Activated gamma-delta T cell treated with Interleukin-2 at 50 U/mL for 16 hours (primary cell): ENCODE data around the gene CSPG5.
A peak's percentile ranks its signal among the peaks of the same experiment; 100 is the strongest.

Experiments used
- DNase-seq: peaks from one replicate; pipeline ENCODE4 v3.0.0-alpha.2; 2020

Gene CSPG5

GRCh38 chr3:47578691-47579632 is at the start of gene CSPG5:
Gene CSPG5 (minus strand): TSS chr3:47578865. CDS start chr3:47578693, 172 bp downstream.
- peak; percentile 18 for DNase-seq

DNA sequence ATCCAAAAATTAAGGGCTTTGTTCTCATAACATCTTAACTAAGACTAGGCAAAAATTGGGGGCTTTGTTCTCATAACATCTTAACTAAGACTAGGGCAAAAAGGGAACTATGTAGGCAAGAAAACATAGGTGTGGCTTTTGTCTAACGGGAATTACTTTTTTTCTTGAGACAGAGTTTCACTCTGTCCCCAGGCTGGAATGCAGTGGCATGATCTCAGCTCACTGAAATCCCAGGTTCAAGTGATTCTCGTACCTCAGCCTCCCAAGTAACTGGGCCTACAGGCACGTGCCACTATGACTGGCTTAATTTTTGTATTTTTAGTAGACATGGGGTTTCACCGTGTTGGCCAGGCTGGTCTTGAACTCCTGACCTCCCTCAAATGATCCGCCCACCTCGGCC is 49.8 kb upstream of the CSPG5 start:
- DNase-seq: no peak

DNA sequence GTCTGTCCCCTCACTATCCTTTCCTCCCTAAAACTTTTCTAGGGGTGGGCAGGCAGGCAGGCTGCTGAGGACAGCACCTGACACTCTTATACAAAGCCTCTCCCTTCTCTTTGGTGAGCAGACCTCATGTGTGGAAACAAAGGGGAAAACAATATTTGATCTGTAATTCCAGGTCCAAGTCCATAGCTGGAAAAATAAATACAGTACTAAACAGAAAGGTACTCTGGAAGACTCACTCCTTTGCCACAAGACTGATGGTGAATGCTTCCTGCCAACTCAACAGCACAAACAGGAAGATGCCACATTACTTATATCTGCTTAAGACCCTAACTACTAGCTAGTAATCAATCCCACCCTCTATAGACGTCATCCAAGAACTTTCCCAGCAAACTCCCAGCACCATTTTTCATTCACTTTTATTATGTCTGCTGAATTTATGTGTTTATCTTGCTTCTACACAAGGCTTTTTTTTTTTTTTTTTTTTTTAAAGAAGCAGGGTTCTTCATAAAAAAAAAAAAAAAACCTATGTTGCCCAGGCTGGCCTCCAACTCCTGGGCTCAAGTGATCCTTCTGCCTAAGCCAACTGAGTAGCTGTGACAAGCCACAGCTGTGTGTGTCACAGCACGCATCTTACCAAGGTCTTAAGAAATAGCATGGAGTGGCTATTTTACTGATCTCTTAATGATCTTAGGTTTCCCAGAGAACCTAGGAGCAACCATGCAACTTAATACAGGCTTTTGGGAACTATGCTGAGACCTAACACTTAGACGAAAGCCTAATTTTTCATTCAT is 44.2 kb upstream of the CSPG5 start:
- no peak for DNase-seq

DNA sequence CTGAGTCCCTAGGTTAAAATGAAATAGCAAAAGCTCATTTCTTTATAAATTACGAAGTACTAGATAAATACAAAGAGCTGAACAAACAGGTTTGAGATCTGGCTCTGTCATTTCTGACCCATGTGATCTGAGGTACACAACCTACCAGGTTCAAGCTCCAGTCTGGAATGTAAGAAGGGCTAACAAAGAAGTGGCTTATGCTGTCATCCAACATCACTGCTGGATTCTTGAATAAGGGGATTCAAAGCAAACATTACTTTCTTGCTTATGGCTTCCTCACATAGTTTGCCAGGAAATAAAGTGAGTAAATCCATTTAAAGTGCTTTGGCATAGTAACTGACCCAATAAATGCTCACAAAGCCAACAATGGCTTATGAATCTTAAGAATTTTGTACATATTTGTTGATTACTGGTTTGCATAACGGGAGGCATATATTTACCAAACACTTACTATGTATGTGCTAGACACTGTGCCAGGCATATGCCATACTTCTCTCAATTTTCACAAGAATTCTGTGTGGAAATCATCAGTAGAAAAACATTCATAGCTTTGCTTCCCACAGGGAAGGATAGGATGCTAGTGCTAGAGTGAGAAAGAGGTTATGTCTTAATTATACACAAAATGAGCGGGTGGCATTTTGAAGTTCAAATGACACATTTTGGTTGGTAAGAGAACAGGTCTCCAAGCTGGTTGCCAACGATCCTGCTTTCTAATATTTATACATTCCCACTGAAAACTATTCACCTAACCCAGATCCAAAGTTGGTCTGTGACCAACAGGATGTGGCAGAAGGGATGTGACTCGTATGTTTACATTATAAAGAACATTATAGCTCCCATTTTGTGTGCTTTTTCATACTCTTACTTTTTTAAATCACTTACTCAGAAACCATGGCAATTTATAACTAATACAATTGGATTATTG is 38.7 kb upstream of the CSPG5 start:
- no peak for DNase-seq

DNA sequence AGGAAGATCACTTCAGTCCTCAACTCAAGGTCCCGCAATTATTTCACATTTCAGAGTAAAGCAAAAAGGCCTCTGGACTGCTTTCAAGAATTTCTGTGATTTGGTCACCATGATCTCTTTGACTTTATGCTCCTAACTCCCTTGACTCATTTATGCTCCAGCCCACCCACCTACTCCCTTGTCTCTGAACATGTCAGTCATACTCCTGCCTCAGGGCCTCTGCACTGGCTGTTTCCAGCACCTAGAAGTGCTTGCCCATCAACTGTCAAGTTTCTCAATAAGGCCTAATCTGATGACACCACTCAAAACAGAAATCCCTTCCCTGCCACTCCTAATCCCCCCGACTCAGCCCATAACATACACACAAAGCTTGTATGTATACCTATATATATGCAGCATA is 36.1 kb upstream of the CSPG5 start:
- DNase-seq: no peak

- DNase-seq: no peak
Measured at GRCh38 chr3:47613722-47614121, 35.1 kb upstream of the CSPG5 start.

- DNase-seq: no peak
Measured at GRCh38 chr3:47612879-47613278, 34.2 kb upstream of the CSPG5 start.

- DNase-seq: no peak
Measured at GRCh38 chr3:47612178-47612577, 33.5 kb upstream of the CSPG5 start.

DNA sequence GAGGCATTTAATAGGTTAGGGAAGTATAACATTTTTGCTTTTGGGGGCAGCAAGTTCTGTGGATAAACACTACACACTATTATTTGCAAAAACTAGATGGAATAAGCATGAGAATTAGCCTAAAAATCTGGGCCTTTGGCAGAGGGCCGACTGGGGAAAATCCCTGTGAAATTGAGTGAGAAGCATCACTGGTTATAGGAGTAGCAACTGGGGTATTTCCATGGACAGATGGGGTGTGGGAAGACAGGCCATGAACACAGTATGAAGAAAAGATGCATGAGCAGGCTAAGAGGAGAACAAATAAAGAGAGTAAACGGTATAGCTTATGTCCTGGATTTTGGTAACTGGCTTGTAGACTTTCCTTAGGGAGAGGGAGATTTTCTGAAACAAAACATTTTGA is 32.9 kb upstream of the CSPG5 start:
- no peak for DNase-seq

- DNase-seq: no peak
Measured at GRCh38 chr3:47610583-47610982, 31.9 kb upstream of the CSPG5 start.

DNA sequence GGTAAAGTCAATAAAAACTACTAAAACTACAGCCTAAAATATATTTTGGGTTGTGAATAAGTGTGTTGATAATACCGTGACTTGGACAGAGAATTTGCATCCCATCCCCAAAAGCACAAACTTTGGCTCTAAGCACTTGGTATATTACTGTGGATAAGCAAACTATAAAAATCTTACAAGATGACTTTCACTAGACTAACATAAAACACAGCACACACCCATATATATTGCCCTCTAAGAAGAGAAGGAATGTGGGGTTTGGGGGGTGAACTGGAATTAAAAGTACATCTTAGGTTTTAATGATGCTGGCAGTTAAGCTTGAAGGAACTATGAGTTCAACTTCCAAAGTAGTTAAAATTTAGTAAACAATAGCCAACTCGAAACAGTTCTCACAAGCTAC is 28.7 kb upstream of the CSPG5 start:
- DNase-seq: no peak

DNA sequence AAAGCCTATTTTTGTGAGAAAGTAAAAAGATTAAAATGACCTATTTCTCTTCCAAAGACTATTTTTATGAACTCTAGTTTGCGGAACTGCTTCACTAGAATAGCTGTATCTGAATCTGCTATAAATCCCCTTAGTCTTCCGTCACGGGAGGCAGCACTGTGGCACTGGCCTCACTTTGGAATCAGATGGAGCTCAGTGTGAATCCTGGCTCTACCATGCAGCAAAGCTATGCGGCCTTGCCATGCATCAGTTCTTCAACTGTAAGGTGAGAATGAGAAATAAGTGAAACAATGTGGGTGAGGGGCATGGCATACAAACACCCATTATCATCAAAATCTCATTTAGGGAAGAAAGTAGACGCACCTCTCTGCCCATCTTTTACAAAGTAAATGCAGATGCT is 27.5 kb upstream of the CSPG5 start:
- no peak for DNase-seq

GRCh38 chr3:47605652-47606051 is 27.0 kb upstream of the CSPG5 start:
- DNase-seq: no peak

DNA sequence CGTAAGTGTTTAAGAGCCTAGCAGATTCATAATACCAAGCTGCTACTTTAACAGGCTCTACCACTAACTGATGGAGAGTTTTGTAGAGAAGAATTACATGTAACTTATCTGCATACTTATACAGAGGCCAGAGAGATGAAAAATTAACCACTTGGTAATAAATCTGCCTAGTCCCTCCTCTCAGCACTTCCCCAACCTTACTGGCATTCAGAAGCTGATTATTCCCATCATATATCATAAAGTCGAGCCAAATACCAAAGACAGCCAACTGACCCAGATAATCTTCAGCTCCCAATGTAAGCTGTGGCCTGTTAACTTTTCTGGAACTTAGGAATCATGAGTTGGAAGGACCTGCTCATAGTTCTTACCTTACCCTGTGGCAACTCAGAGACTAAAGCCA is 25.5 kb upstream of the CSPG5 start:
- no peak for DNase-seq

- no peak for DNase-seq
Measured at GRCh38 chr3:47603332-47603731, 24.7 kb upstream of the CSPG5 start.

GRCh38 chr3:47601281-47601680 is 22.6 kb upstream of the CSPG5 start:
- DNase-seq: no peak

GRCh38 chr3:47594792-47595191 is 16.1 kb upstream of the CSPG5 start:
- no peak for DNase-seq

- DNase-seq: no peak
Measured at GRCh38 chr3:47592066-47592795, 13.6 kb upstream of the CSPG5 start.

- no peak for DNase-seq
Measured at GRCh38 chr3:47590216-47590615, 11.6 kb upstream of the CSPG5 start.

- no peak for DNase-seq
Measured at GRCh38 chr3:47588587-47588986, 9.9 kb upstream of the CSPG5 start.

DNA sequence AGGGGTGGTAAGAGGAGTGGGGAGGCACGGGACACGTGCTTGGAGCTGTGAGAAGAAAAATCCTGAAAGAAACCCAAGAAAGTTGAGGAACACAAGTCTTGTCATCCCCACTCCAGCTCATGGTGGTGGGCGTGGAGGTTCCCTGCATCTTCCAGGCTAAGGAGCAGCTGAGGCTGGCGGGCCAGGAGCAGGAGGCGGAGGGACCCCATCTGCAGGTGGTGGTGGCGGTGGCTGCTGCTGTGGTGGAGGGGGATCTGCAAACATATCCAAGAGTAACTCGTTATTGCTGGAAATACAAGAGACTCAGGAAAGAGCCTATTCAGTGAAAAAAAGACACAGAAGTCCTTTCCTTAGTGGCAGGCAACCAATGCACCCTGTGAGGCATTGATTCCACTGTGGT is 9.4 kb upstream of the CSPG5 start:
- no peak for DNase-seq

DNA sequence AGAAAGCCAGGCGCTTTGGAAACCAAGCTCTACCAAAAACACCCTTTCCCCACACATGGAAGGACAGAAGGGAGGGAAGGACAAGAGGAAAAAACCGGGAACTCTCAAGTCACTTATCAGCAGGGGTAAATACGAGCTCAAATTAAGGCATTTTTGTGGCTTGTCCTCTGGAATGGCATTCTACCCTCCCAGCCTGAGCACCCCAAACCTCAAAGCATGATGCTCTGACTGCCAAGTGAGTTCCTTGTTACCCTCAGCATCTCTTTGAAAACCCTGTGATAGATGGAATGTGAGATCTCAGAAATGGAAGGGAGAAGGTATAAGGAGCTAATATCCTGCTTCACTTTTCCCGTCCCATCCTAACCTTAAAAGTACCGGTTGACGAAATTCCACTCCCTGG is 8.1 kb upstream of the CSPG5 start:
- no peak for DNase-seq
